AG04449 (cell line): ENCODE measurements around the gene FBXL17.
"Not testable (repeated sequence)": the region's sequence is repeated elsewhere in the genome, so short reads cannot be mapped to it uniquely, and the experiment has no call there.

Experiments
- CTCF ChIA-PET: fragments of 350-600 bp; formaldehyde crosslinking; extraction: SDS; loops from one replicate; lab custom pipeline; 2021; ENCODE audit warnings: antibody characterized with exemption; lab: Yijun Ruan, JAX
- POLR2A ChIA-PET: fragments of 400-600, 350-600 bp; formaldehyde crosslinking; extraction: SDS; loops from one replicate; lab custom pipeline; 2020; ENCODE audit warnings: antibody characterized with exemption, inconsistent platforms; lab: Yijun Ruan, JAX
- DNase-seq: peaks from one replicate; pipeline ENCODE4 v3.0.0-alpha.2; 2010; ENCODE audit warnings: low read depth, low spot score
- H3K4me3 ChIP-seq: 2 replicates; pipeline ENCODE4 v1.5.1; 2011; ENCODE audit warnings: low read depth, mild to moderate bottlenecking, control low read depth, low read length
- TF ChIP-seq, protein P1 (sequence below): IDR thresholded peaks from one replicate; pipeline ENCODE4 v1.5.1; 2011; ENCODE audit warnings: mild to moderate bottlenecking, moderate library complexity, low read length, control low read depth, inconsistent platforms; ENCODE audit not compliant: insufficient read depth; ENCODE audit errors: missing control alignments

Gene FBXL17

DNA sequence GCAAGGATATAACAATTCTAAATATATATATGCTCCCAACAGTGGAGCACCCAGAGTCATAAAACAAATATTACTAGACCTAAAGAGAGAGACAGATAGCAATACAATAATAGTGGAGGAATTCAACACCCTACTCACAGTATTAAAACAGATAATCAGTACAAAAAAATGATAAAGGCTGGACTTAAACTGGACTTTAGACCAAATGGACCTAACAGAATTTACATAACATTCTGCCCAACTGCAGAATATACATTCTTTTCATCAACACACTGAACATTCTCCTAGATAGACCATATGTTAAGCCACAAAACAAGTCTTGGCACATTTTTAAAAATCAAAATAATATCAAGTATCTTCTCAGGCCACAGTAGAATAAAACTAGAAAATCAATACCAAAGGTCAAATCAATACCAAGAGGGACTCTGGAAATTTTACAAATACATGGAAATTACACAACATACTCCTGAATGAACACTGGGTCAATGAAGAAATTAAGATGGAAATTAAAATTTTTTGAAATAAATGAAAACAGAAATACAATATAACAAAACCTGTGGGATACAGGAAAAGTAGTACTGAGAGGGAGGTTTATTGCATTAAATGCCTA, 100.8 kb downstream of the FBXL17 start:
- ChIA-PET POLR2A (no interaction called here), CTCF (no interaction called here)

DNA sequence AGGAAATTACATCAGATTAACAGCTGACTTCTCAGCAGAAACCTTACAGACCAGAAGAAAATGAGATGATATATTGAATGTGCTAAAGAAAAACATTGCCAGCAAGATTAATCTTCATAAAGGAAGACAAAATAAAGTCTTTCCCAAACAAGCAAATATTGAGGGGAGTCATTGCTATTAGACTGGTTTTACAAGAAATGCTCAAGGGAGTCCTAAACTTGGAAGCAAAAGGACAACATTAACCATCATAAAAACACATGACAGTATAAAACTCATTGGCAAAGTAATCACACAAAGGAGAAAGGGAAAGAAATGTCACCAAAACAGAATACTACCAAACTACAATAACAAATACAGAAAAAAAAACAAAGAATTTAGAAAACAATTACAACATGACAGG, 101.7 kb downstream of the FBXL17 start:
- no peak overlapping the region for H3K4me3 ChIP-seq
- CTCF ChIA-PET = interaction anchor here (2.3 kb wide), 1 partner anchor 20 kb away, joined by 6 read pairs; no protein-coding TSS in a partner anchor
- POLR2A ChIA-PET = no interaction called here
- TF ChIP-seq, protein P1, sequence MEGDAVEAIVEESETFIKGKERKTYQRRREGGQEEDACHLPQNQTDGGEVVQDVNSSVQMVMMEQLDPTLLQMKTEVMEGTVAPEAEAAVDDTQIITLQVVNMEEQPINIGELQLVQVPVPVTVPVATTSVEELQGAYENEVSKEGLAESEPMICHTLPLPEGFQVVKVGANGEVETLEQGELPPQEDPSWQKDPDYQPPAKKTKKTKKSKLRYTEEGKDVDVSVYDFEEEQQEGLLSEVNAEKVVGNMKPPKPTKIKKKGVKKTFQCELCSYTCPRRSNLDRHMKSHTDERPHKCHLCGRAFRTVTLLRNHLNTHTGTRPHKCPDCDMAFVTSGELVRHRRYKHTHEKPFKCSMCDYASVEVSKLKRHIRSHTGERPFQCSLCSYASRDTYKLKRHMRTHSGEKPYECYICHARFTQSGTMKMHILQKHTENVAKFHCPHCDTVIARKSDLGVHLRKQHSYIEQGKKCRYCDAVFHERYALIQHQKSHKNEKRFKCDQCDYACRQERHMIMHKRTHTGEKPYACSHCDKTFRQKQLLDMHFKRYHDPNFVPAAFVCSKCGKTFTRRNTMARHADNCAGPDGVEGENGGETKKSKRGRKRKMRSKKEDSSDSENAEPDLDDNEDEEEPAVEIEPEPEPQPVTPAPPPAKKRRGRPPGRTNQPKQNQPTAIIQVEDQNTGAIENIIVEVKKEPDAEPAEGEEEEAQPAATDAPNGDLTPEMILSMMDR = no peak
- no peak for DNase-seq

More for the DNA sequence above, 100.8 kb downstream of the FBXL17 start:
- H3K4me3 ChIP-seq = no peak overlapping the region
- TF ChIP-seq, protein P1 = no peak
- no peak for DNase-seq

DNA sequence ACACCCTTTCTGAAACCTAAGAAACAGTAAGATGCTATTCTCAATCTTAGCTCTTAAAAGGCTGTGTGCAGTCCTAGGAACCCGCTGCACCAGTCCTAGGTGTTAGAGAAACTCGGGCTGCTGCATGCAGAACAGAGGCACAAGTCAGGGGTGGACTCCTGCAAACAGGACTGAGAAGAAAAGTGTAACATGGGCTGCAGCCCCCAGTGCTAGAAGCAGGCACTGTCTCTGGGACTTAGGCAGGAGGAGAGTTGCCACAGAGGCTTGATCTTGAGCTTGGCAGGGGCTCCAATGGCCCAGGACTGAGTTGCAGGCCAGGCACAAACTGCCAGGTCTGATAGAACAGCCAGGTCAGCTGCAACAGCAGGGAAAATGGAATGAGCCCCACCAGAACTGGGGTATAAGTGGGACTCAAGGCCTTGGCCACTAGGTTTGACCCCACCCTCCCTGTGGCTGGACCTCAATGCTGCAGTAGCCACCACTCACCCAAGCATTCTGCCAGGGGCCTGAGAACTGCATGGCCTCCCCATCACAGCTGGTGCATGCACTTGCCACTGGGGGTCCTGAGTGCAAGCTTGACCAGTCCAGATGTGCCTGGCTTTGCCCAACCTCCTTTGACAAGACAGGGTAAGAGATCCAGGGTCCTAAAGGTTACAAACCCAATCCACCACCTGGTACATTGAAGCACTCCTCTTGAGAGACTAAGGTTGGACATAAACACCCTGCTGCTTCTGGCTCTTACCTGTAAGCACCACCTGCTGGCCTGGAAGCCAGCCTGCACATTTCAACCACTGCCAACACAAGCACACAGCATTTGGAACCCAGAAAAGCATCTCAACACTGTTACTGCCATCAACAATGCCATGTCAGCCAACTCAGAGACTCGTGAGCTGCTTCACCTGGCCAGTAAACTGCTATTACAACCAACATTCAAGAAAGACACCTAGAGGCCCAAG, 103.3 kb downstream of the FBXL17 start:
- CTCF ChIA-PET = interaction anchor here (2.3 kb wide), 1 partner anchor 19 kb away, joined by 6 read pairs; no protein-coding TSS in a partner anchor
- no peak for DNase-seq
- no peak overlapping the region for H3K4me3 ChIP-seq
- TF ChIP-seq, protein P1 = no peak
- POLR2A ChIA-PET = no interaction called here

DNA sequence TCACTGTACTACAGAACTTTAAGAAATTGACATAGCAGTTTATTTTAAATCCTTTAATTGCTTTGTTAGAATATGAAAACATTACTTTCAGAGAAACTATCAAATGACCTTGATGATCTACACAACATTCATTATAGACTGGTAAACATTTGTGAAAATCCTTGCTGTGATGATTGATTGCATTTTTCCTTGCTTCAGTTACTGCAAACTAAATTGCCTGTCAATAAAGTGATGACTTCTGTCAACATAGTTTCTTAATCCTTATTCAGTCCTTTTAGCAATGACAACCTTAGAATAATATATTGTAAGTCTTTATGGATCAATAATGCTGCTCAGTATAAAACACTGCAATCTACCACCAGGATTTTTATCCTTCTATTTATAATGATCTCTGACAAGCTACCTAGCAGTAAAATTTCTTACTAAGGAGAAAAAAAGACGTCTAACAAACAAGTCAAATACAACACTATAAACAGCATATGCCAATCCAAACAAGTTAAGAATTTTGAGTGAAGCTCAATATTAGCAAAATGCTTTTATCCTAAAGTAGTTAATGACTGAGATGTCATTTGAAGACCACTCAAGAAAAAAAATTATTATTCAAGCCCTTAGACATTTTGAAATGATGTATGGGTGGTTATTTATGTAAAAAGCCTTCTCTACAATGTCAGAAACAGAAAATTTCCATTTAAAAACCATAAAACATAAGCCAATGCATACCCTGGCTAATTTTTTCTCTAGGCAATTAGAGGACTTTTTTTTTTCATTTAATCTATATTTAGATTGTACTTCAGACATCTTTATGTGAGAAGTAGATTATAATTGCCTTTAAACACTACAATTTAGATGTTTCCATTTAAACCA, 105.5 kb downstream of the FBXL17 start:
- CTCF ChIA-PET = interaction anchor here (3.4 kb wide), 1 partner anchor 16 kb away, joined by 16 read pairs; no protein-coding TSS in a partner anchor

DNA sequence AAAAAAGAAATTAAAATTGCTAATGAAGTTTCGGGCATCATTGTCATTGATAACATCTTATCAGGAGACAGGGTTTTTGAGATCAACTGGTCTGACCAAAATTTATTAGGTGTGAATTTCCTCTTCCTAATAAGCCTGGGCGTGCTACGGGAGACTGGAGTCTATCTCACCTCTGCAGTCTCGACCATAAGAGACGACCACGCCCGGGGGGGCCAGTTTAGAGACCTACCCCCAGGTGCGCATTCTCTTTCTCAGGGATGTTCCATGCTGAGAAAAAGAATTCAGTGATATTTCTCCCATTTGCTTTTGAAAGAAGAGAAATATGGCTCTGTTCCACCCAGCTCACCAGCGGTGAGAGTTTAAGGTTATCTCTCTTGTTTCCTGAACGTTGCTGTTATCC, 107.8 kb downstream of the FBXL17 start:
- DNase-seq, H3K4me3 ChIP-seq, POLR2A ChIA-PET: not testable (repeated sequence)
- CTCF ChIA-PET = interaction anchor here (3.4 kb wide), 1 partner anchor 14 kb away, joined by 16 read pairs; no protein-coding TSS in a partner anchor

More for the DNA sequence above, 105.5 kb downstream of the FBXL17 start:
- no peak overlapping the region for H3K4me3 ChIP-seq
- TF ChIP-seq, protein P1 = no peak
- DNase-seq = no peak
- POLR2A ChIA-PET = no interaction called here

DNA sequence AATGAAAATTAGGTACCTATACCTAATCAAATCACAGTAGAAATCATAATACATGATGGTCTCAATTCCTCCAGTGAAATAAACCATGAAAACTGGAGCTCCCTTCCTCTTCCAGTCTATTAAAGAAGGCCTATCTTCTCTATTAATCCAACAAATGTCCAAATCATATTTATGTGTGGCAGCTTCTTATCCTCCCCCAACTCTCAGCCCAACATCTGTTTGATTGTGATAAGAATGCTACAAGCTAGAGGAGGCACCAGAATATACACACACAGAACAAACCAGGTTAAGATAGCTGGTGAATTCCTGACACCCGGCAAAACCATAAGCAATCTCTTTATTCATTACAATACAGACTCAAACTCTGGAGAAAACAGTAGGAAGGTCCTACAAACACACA, 110.8 kb downstream of the FBXL17 start:
- TF ChIP-seq, protein P1 = no peak
- ChIA-PET CTCF (interaction anchor here (0.9 to 5.9 kb wide), 3 partner anchors 11 to 75 kb away, joined by 4 to 80 read pairs (median 4); no protein-coding TSS in a partner anchor), POLR2A (no interaction called here)
- no peak overlapping the region for H3K4me3 ChIP-seq
- DNase-seq = no peak
